GM21526 (cell line): ENCODE measurements around the gene ANK3.

Experiments used
- ATAC-seq: cut with Tn5 transposase; IDR thresholded peaks from one replicate; pipeline ENCODE4 v1.9.1; 2021; ENCODE audit warnings: moderate library complexity; ENCODE audit not compliant: unreplicated experiment, low FRiP score

The ANK3 gene

GRCh38 chr10:60350400-60350799, 39.3 kb downstream of the ANK3 start:
- ATAC-seq, result no peak

DNA sequence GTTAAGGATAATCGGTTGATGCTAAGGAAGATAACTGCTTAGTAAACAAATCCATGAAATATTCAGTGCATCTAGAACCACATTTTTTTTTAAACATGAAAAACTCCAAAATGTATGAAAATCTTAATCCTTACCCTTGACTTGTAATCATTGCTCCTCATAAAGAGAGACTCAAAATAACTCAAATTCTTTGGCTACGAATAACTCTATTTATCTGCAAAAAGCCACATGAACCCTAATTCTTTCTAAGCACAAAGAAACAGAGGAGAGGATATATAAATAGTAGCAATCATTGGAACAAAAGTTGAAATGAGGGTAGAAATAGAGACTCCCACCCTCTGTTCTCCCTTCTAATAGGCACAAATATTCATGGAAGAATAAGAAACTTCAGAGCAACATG, 40.2 kb downstream of the ANK3 start:
- no peak for ATAC-seq

DNA sequence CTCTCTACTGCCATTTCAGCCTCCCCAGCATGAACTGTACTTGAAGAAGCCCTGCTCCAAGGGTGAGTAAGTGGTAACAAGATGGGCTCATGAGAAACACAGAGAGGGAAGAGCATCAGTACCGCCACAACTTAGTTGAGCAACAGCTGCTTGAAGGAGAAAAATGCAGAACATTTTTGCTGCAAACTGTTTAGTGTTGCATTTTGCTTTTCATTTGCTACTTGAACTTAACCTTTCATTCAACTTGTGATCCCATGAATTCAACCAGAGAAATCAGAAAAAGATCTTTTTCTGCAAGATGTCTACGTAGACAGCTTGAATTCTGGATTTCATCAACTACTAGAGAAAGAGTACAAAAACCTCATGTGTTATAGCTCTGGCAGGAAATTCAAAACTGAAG, 40.7 kb downstream of the ANK3 start:
- ATAC-seq, result no peak

GRCh38 chr10:60347270-60347669, 42.4 kb downstream of the ANK3 start:
- no peak for ATAC-seq

DNA sequence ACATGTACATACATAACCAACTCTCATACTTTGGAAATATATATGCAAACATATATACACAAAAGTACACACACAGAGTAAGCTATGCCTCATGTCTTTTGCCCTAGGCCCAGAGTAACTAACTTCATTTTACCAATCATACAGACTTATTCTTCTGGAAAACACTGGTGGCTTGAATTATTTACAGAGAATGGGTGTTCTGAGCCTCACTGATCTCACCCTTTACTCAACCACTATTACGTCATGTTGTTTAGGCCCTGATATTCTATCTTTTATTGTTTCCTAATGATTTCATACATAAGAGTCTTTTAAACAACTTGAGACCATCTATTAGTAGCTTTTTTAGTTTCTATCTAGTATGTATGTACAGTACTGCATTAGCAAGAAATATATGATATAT, 43.0 kb downstream of the ANK3 start:
- ATAC-seq, result no peak

GRCh38 chr10:60343254-60343653, 46.4 kb downstream of the ANK3 start:
- ATAC-seq, result no peak

- no peak for ATAC-seq
Observed at GRCh38 chr10:60341969-60342368, 47.7 kb downstream of the ANK3 start.

- no peak for ATAC-seq
Observed at GRCh38 chr10:60340973-60341372, 48.7 kb downstream of the ANK3 start.

DNA sequence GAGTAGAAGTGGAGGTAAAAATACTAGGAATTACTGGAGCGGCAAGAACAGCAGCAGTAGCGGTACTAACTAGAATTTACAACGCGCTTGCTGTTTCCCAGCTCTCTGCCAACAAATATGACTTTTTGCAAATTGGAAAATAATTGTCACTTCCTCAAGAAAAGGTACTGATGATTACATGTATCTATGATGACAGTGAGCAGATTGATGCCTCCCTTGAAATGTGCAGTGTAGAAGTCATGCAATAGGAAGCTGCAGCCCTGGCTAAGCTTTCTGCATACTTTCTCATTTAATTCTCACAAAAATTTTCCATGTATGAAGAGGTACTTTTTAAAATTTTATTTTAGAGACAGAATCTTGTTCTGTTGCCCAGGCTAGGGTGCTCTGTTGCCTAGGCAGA, 49.9 kb downstream of the ANK3 start:
- ATAC-seq, result no peak

DNA sequence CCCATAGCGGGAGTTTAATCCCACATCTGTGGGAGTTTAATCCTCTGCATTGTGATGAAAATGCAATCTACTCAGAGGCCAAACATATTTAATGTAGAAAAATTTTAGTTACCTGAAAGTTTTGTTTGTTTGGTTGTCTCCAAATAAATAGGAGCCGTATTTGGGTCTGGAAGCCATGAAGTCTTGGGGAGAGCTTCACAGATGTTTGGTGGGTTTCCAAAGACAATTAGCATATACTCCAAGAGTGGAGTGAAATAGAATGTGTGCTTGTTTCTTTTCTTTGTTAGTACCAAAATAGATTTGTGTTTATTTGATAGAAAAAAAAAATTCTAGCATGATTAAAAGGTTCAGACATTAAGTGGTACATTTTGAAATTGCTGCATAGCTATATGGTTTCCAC, 50.9 kb downstream of the ANK3 start:
- ATAC-seq, result no peak

DNA sequence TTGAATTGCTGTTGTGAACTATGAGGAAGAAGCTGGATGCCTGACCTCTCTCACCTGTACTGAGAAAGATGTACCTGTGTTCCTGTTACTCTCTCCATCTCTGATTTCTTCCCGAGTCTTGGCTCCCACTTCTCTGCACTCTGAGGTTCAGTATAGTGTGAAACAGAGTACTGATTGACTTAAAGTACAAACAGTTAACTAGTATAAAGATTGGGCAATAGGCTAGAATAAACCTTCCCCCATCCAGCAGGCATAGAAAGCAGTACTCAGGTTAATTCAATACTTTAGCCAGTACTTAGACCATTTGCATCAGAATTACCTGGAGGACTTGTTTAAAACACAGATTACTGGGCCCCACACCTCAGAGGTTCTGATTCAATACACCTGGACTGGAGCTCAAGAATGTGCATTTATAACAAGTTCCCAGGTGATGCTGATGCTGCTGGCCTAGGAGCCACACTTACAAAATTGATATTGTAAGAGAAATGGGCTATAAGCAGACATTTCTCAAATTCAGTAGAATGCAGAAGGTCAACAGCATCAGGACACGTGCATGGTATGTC, 51.6 kb downstream of the ANK3 start:
- ATAC-seq, result no peak

DNA sequence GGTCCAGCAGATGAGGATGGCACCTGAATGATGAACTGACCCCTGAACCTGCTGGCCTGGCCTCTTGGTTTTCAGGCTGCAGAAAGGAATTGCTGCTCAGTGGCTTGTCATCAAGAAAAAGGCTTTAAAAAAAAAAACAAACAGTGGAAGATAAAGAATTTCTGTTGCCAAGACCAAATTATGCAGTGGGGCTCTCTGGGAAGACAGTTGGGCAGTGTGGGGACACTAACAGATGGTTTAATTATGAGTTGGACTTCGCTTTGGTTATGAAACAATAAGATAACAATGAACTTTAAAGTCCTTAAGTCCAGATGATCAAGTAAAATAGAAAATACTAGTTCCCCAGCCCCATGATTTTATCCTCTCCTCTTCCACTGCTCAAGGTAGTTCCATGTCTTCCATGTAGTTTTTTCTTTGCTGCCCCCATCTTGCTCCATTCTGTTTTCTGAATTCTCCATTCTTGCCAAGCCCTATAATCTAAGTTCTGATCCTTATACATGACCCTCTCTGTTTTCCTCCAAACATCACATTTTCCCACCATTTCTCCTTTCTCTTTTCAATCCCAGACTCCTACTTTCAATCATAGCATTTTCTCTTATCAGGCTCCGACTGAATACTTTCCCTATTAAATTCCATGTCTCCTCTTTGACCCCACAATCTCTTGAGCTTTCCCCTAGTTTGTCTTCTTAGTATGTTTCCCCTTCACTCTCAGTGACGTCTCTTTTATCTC, 52.6 kb downstream of the ANK3 start:
- ATAC-seq, result no peak

- ATAC-seq, result peak; percentile 68
Observed at GRCh38 chr10:60335708-60336107, 54.0 kb downstream of the ANK3 start.

DNA sequence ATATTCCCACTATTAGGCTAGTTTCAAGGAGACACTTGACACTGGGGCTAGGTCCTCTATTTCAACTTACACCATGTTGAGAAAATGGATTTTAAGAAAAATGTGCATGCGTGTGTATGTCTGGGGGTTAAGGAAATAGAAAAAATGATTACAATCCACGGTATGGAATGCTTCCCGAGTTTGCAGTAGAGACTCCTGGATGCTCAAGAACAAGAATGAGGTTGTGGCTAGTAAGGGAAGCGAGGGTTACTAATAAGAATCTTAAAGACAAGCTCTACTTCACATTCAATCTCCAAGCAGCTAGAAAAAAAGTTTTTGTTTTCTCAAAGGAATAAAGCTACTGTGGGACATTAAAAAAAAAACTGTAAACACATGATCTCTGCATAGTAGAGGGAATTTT, 54.7 kb downstream of the ANK3 start:
- ATAC-seq, result no peak

DNA sequence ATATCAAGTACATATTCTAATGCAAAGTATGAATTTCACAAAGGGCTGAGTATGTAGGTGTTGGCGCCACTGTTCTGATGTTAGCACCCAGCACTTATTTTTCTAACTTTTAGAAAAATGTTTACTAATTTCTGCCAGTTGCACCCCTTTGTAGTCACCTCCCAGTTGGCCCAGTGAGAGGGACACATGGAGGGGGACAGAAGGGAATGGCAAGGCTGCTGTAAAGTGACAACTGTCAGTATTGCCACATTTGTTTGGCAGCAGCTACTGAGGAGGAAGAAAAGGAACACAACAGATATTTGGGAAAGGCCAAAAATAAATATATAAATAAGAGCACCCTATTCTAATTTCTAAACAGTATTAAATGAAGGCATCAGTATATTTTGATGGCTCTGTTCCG, 57.3 kb downstream of the ANK3 start:
- ATAC-seq, result no peak

DNA sequence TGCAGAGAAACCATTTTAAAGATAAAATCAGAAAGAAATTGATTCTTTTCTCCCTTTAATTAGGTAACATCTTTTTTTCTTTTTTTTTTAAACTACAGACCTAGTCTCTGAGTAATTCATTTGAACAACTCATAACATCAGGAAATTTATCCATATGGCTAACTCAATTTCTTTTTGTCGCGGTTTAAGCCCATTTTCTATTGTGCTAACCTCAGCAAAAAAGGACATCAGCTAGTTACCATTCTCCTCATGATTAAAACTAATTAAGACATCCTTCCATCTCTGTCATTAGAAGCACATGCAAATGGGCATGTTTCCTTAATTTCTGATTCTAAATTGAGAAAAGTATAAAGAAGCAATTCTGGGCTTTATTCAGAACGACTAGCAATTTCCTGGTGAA, 57.8 kb downstream of the ANK3 start:
- no peak for ATAC-seq

GRCh38 chr10:60323162-60323561, 66.5 kb downstream of the ANK3 start:
- no peak for ATAC-seq

DNA sequence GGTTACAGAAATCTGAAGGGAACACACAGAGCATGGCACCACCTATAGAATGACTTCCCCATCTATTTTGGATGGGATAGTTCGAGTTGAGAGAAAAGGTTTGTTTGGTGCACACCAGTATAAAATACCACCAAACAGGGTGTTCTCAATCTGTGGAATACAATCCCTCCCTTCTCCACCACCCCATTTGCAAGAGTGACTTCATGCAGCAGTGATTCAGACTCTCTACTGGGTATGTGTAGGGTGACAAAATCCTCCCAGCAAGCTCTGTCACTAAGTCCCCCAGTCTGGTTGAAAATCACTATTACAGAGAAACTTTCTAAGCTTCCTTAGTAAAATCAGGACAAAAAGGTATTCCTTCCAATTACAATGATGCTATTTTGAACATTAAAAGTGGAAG, 69.0 kb downstream of the ANK3 start:
- ATAC-seq, result no peak

- ATAC-seq, result no peak
Observed at GRCh38 chr10:60316029-60316428, 73.6 kb downstream of the ANK3 start.

GRCh38 chr10:60315311-60315710, 74.4 kb downstream of the ANK3 start:
- no peak for ATAC-seq

- no peak for ATAC-seq
Observed at GRCh38 chr10:60314069-60314940, 75.4 kb downstream of the ANK3 start.

- ATAC-seq, result no peak
Observed at GRCh38 chr10:60313589-60313952, 76.1 kb downstream of the ANK3 start.
